Loucy (cell line): ENCODE measurements around the gene CFAP45.

Source experiments
- EZH2phosphoT487 ChIP-seq: fragments of 200-600 bp; IDR thresholded peaks from 2 replicates; pipeline ENCODE4 v1.6.1; 2018; ENCODE audit warnings: antibody characterized with exemption, mild to moderate bottlenecking, moderate library complexity, borderline replicate concordance
- TF ChIP-seq, protein P1 (sequence below): fragments of 200-600 bp; sonication (generic); conservative IDR thresholded peaks from 2 replicates; pipeline ENCODE4 v1.5.1; 2014; ENCODE audit warnings: mild to moderate bottlenecking, antibody characterized with exemption, low read length

- TF ChIP-seq, protein P1, sequence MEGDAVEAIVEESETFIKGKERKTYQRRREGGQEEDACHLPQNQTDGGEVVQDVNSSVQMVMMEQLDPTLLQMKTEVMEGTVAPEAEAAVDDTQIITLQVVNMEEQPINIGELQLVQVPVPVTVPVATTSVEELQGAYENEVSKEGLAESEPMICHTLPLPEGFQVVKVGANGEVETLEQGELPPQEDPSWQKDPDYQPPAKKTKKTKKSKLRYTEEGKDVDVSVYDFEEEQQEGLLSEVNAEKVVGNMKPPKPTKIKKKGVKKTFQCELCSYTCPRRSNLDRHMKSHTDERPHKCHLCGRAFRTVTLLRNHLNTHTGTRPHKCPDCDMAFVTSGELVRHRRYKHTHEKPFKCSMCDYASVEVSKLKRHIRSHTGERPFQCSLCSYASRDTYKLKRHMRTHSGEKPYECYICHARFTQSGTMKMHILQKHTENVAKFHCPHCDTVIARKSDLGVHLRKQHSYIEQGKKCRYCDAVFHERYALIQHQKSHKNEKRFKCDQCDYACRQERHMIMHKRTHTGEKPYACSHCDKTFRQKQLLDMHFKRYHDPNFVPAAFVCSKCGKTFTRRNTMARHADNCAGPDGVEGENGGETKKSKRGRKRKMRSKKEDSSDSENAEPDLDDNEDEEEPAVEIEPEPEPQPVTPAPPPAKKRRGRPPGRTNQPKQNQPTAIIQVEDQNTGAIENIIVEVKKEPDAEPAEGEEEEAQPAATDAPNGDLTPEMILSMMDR = no peak
- no peak for TF ChIP-seq EZH2phosphoT487
These were observed 10.8 kb downstream of the CFAP45 start for GRCh38 chr1:159889202-159889601.
